DOHH2 (cell line): ENCODE measurements around the gene TOPAZ1.

Experiments
- H3F3A ChIP-seq: fragments of 200-600 bp; sonication (generic), shearing (Covaris generic); 2 replicates; pipeline ENCODE4 v1.6.0; 2016; ENCODE audit warnings: antibody characterized with exemption, mild to moderate bottlenecking; ENCODE audit not compliant: control insufficient read depth, insufficient read depth
- H3K27ac ChIP-seq: fragments of 200-600 bp; sonication (generic); 2 replicates; pipeline ENCODE4 v1.5.1; 2014; ENCODE audit warnings: low read depth, mild to moderate bottlenecking, low read length, moderate library complexity
- H3K27me3 ChIP-seq: fragments of 200-600 bp; sonication (generic); 2 replicates; pipeline ENCODE4 v1.6.1; 2014; ENCODE audit warnings: mild to moderate bottlenecking, low read length, mixed read lengths; ENCODE audit not compliant: control insufficient read depth
- H3K36me3 ChIP-seq: fragments of 200-600 bp; sonication (generic); 2 replicates; pipeline ENCODE4 v1.6.1; 2014; ENCODE audit warnings: mild to moderate bottlenecking, low read length, moderate library complexity, mixed read lengths; ENCODE audit not compliant: control insufficient read depth
- H3K4me1 ChIP-seq: fragments of 200-600 bp; sonication (generic); 2 replicates; pipeline ENCODE4 v1.6.1; 2014; ENCODE audit warnings: mild to moderate bottlenecking, low read length, mixed read lengths; ENCODE audit not compliant: control insufficient read depth
- H3K4me2 ChIP-seq: fragments of 200-600 bp; sonication (generic); 2 replicates; pipeline ENCODE4 v1.6.0; 2014; ENCODE audit warnings: mild to moderate bottlenecking, low read length, moderate library complexity
- H3K4me3 ChIP-seq: fragments of 200-600 bp; sonication (generic); 2 replicates; pipeline ENCODE4 v1.5.1; 2014; ENCODE audit warnings: mild to moderate bottlenecking, low read length, mixed read lengths
- H3K79me2 ChIP-seq: fragments of 200-600 bp; sonication (generic); 2 replicates; pipeline ENCODE4 v1.6.1; 2014; ENCODE audit warnings: mild to moderate bottlenecking, low read length, mixed read lengths; ENCODE audit not compliant: control insufficient read depth
- H3K9me2 ChIP-seq: fragments of 200-600 bp; sonication (generic); replicated peaks from 2 replicates; pipeline ENCODE4 v1.6.1; 2014; ENCODE audit warnings: mild to moderate bottlenecking, low read length, mixed read lengths; ENCODE audit not compliant: control insufficient read depth
- H3K9me3 ChIP-seq: fragments of 200-600 bp; sonication (generic); 2 replicates; pipeline ENCODE4 v1.6.1; 2014; ENCODE audit warnings: antibody characterized with exemption, low read length, mixed read lengths; ENCODE audit not compliant: control insufficient read depth, insufficient read depth
- H4K20me1 ChIP-seq: fragments of 200-600 bp; sonication (generic); 2 replicates; pipeline ENCODE4 v1.6.0; 2014; ENCODE audit warnings: low read depth, mild to moderate bottlenecking, antibody characterized with exemption, low read length, moderate library complexity; ENCODE audit not compliant: control insufficient read depth, insufficient read depth
- EZH2phosphoT487 ChIP-seq: fragments of 200-600 bp; sonication (generic); IDR thresholded peaks from 2 replicates; pipeline ENCODE4 v1.6.1; 2017; ENCODE audit warnings: borderline replicate concordance, mild to moderate bottlenecking, antibody characterized with exemption, low read length, moderate library complexity, mixed read lengths
- TF ChIP-seq, protein P1 (sequence below): fragments of 200-600 bp; sonication (generic); IDR thresholded peaks from one replicate; pipeline ENCODE4 v1.5.1; 2014; ENCODE audit warnings: antibody characterized with exemption, mild to moderate bottlenecking, low read depth, low read length; ENCODE audit not compliant: poor library complexity, severe bottlenecking

TOPAZ1 gene

DNA sequence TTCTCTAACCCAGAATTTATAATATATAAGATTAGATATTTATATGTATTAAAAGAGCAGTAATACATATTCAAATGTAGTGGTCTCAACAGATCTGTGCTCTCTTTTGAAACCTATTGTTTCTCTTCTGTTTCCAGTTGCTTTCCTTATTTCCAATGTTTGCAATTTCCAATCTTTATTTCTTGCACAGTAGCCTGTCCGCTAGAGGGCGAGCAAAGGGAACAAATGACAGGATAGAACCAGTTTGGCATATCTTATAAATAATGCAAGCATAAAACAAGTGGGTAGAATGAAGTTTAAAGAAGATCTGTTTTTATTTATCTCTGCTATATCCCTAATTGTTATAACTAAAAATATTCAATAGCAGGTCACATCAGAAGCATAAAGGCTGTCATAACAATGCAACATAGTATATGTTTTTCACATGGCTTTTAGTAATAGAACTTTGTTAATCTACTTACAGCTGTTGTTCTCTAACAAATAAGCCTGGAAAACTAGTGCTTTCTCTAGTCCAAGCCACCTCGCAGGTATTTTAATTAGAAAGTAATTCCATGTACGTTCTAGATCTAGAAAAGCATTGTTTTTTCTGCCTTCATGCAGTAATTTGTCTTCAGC is 81.8 kb downstream of the TOPAZ1 start:
- Histone ChIP-seq H3K4me2 (no peak overlapping the region), H3K36me3 (no peaks in the 10 kb centered on the region), H3F3A (no peaks in the 10 kb centered on the region), H3K27ac (no peak overlapping the region), H3K9me2 (no peaks in the 10 kb centered on the region), H3K27me3 (peaks cover 16% of the 10 kb centered on the region), H3K79me2 (no peaks in the 10 kb centered on the region), H3K9me3 (no peaks in the 10 kb centered on the region), H3K4me3 (no peak overlapping the region), H4K20me1 (no peaks in the 10 kb centered on the region), H3K4me1 (no peaks in the 10 kb centered on the region)
- TF ChIP-seq EZH2phosphoT487: no peak
- TF ChIP-seq, protein P1, sequence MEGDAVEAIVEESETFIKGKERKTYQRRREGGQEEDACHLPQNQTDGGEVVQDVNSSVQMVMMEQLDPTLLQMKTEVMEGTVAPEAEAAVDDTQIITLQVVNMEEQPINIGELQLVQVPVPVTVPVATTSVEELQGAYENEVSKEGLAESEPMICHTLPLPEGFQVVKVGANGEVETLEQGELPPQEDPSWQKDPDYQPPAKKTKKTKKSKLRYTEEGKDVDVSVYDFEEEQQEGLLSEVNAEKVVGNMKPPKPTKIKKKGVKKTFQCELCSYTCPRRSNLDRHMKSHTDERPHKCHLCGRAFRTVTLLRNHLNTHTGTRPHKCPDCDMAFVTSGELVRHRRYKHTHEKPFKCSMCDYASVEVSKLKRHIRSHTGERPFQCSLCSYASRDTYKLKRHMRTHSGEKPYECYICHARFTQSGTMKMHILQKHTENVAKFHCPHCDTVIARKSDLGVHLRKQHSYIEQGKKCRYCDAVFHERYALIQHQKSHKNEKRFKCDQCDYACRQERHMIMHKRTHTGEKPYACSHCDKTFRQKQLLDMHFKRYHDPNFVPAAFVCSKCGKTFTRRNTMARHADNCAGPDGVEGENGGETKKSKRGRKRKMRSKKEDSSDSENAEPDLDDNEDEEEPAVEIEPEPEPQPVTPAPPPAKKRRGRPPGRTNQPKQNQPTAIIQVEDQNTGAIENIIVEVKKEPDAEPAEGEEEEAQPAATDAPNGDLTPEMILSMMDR: peak; percentile 82

DNA sequence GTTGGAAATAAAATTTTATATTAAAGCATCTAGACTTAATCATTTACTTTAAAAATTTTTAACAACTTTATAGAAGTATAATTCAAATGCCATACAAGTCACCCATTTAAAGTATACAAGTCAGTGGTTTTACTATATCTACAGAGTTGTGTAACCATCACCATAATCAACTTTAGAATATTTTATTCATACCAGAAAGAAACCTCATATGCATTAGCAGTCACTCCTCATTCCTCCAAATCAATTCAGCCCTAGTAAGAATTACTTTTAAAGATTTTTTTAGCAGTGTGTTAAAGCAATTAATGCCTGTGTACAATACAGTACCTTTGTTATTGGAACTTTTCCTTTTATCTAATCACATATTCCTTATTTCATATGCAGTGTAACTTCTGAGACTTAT is 82.9 kb downstream of the TOPAZ1 start:
- Histone ChIP-seq H3K36me3 (no peaks in the 10 kb centered on the region), H3F3A (no peaks in the 10 kb centered on the region), H3K27ac (no peak overlapping the region), H3K4me3 (no peak overlapping the region), H3K9me3 (no peaks in the 10 kb centered on the region), H3K9me2 (no peaks in the 10 kb centered on the region), H3K27me3 (peaks cover 16% of the 10 kb centered on the region), H3K4me1 (no peaks in the 10 kb centered on the region), H4K20me1 (no peaks in the 10 kb centered on the region), H3K79me2 (no peaks in the 10 kb centered on the region), H3K4me2 (no peak overlapping the region)
- no peak for TF ChIP-seq EZH2phosphoT487
- TF ChIP-seq, protein P1: no peak

GRCh38 chr3:44326019-44326418 is 84.3 kb downstream of the TOPAZ1 start:
- Histone ChIP-seq H4K20me1 (no peaks in the 10 kb centered on the region), H3K4me2 (no peak overlapping the region), H3K36me3 (no peaks in the 10 kb centered on the region), H3K27me3 (peaks cover 16% of the 10 kb centered on the region), H3K9me3 (no peaks in the 10 kb centered on the region), H3K4me3 (no peak overlapping the region), H3F3A (no peaks in the 10 kb centered on the region), H3K27ac (no peak overlapping the region), H3K9me2 (no peaks in the 10 kb centered on the region), H3K4me1 (no peaks in the 10 kb centered on the region), H3K79me2 (no peaks in the 10 kb centered on the region)
- TF ChIP-seq EZH2phosphoT487: no peak
- TF ChIP-seq, protein P1: no peak
